ENCODE measurements around the gene PPY. TPM values are rescaled to one million over a fixed set of nuclear protein-coding genes. Genes with fewer than 3 reads are reported as not detected.

The PPY gene
- total RNA-seq, 1 donor from 2014 or later: not detected

GRCh38 chr17:43905400-43905984 lies 36.8 kb downstream of the PPY start:
- H3K27ac Mint-ChIP-seq (ENCODE audit: unreplicated experiment): no peak overlapping the region
- H3K4me3 Mint-ChIP-seq (ENCODE audit: unreplicated experiment): peak overlapping the region; percentile 96
- peaks cover 6% of the 10 kb centered on the region for H3K9me3 Mint-ChIP-seq (ENCODE audit: unreplicated experiment)
- H3K4me1 Mint-ChIP-seq (ENCODE audit: low read depth, unreplicated experiment): peaks cover 24% of the 10 kb centered on the region
- no peak for DNase-seq
- no peaks in the 10 kb centered on the region for H3K36me3 Mint-ChIP-seq (ENCODE audit: unreplicated experiment)
- peaks cover 7% of the 10 kb centered on the region for H3K27me3 Mint-ChIP-seq (ENCODE audit: unreplicated experiment)
- no peak for TF ChIP-seq CTCF (IDR thresholded peaks at IDR 0.05; ENCODE audit: partially characterized antibody, unreplicated experiment)

- Mint-ChIP-seq H3K27ac (ENCODE audit: unreplicated experiment) (peak overlapping the region; percentile 62), H3K4me1 (ENCODE audit: low read depth, unreplicated experiment) (peaks cover 19% of the 10 kb centered on the region), H3K9me3 (ENCODE audit: unreplicated experiment) (peaks cover 6% of the 10 kb centered on the region), H3K27me3 (ENCODE audit: unreplicated experiment) (peaks cover 4% of the 10 kb centered on the region), H3K4me3 (ENCODE audit: unreplicated experiment) (peak overlapping the region; percentile 86), H3K36me3 (ENCODE audit: unreplicated experiment) (no peaks in the 10 kb centered on the region)
- no peak for TF ChIP-seq CTCF (IDR thresholded peaks at IDR 0.05; ENCODE audit: partially characterized antibody, unreplicated experiment)
- DNase-seq: peak; percentile 38
Observed at GRCh38 chr17:43901861-43902589, 40.3 kb downstream of the PPY start.

GRCh38 chr17:43900858-43901754 lies 41.2 kb downstream of the PPY start:
- Mint-ChIP-seq H3K27me3 (ENCODE audit: unreplicated experiment) (peaks cover 1% of the 10 kb centered on the region), H3K27ac (ENCODE audit: unreplicated experiment) (peak overlapping the region; percentile 59), H3K9me3 (ENCODE audit: unreplicated experiment) (peaks cover 6% of the 10 kb centered on the region), H3K4me3 (ENCODE audit: unreplicated experiment) (peak overlapping the region; percentile 86), H3K4me1 (ENCODE audit: low read depth, unreplicated experiment) (peaks cover 19% of the 10 kb centered on the region), H3K36me3 (ENCODE audit: unreplicated experiment) (no peaks in the 10 kb centered on the region)
- TF ChIP-seq CTCF (IDR thresholded peaks at IDR 0.05; ENCODE audit: partially characterized antibody, unreplicated experiment): no peak
- DNase-seq: no peak

GRCh38 chr17:43900183-43900857 lies 42.0 kb downstream of the PPY start:
- TF ChIP-seq CTCF (IDR thresholded peaks at IDR 0.05; ENCODE audit: partially characterized antibody, unreplicated experiment): no peak
- no peak overlapping the region for H3K27ac Mint-ChIP-seq (ENCODE audit: unreplicated experiment)
- peaks cover 6% of the 10 kb centered on the region for H3K9me3 Mint-ChIP-seq (ENCODE audit: unreplicated experiment)
- H3K4me3 Mint-ChIP-seq (ENCODE audit: unreplicated experiment): peak overlapping the region; percentile 86
- H3K4me1 Mint-ChIP-seq (ENCODE audit: low read depth, unreplicated experiment): peaks cover 19% of the 10 kb centered on the region
- peaks cover 1% of the 10 kb centered on the region for H3K27me3 Mint-ChIP-seq (ENCODE audit: unreplicated experiment)
- no peaks in the 10 kb centered on the region for H3K36me3 Mint-ChIP-seq (ENCODE audit: unreplicated experiment)
- DNase-seq: peak; percentile 90
